HepG2 (cell line): ENCODE data around the gene MTOR. TPM values are rescaled to one million over a fixed set of nuclear protein-coding genes. Genes with fewer than 3 reads are reported as not detected.

Experiments
- ARNT ChIP-seq: fragments of 450-650 bp; IDR thresholded peaks from 2 replicates; pipeline ENCODE4 v1.6.1; 2017
- FOSL1 ChIP-seq: sonication (generic); formaldehyde crosslinking; IDR thresholded peaks from 2 replicates; pipeline ENCODE4 v1.9.0; 2021; ENCODE audit warnings: missing genetic modification reagents, borderline replicate concordance
- KDM2A ChIP-seq: sonication (generic); formaldehyde crosslinking; IDR thresholded peaks from 2 replicates; pipeline ENCODE4 v1.4.0; 2020; ENCODE audit warnings: low read depth, missing genetic modification reagents, borderline replicate concordance
- NFATC3 ChIP-seq: sonication (generic); formaldehyde crosslinking; IDR thresholded peaks from 2 replicates; pipeline ENCODE4 v1.5.1; 2020; ENCODE audit warnings: mild to moderate bottlenecking, missing genetic modification reagents
- NKX3-1 ChIP-seq: sonication (generic); formaldehyde crosslinking; IDR thresholded peaks from 2 replicates; pipeline ENCODE4 v1.5.0; 2020; ENCODE audit warnings: missing genetic modification reagents
- NR2F1 ChIP-seq, 2 experiments: fragments of 450-650 bp in 1 of 2; formaldehyde crosslinking in 1 of 2; IDR thresholded peaks; 2 replicates each; pipeline versions ENCODE4 v1.5.0 to v1.6.1; 2016 to 2020; ENCODE audit warnings: mild to moderate bottlenecking in 1 of 2, missing compliant biosample characterization in 1 of 2, missing genetic modification reagents in 1 of 2, moderate library complexity in 1 of 2
- RARG ChIP-seq: sonication (generic); formaldehyde crosslinking; IDR thresholded peaks from 2 replicates; pipeline ENCODE4 v1.4.0; 2020; ENCODE audit warnings: low read depth, mild to moderate bottlenecking, missing genetic modification reagents
- REXO4 ChIP-seq: sonication (generic); formaldehyde crosslinking; IDR thresholded peaks from 2 replicates; pipeline ENCODE4 v1.8.0; 2022; ENCODE audit warnings: missing genetic modification reagents, mild to moderate bottlenecking, borderline replicate concordance
- SP2 ChIP-seq: sonication (generic); formaldehyde crosslinking; IDR thresholded peaks from 2 replicates; pipeline ENCODE4 v1.5.1; 2020; ENCODE audit warnings: mild to moderate bottlenecking, missing genetic modification reagents
- ZC3H4 ChIP-seq: sonication (generic); formaldehyde crosslinking; IDR thresholded peaks from 2 replicates; pipeline ENCODE4 v1.4.0; 2020; ENCODE audit warnings: missing genetic modification reagents, borderline replicate concordance
- ZNF121 ChIP-seq: sonication (generic); formaldehyde crosslinking; IDR thresholded peaks from 2 replicates; pipeline ENCODE4 v1.5.0; 2020; ENCODE audit warnings: mild to moderate bottlenecking, missing genetic modification reagents
- ZNF138 ChIP-seq: sonication (generic); formaldehyde crosslinking; IDR thresholded peaks from 2 replicates; pipeline ENCODE4 v1.5.0; 2020; ENCODE audit warnings: mild to moderate bottlenecking, low read depth, missing genetic modification reagents
- ZNF343 ChIP-seq: sonication (generic); formaldehyde crosslinking; IDR thresholded peaks from 2 replicates; pipeline ENCODE4 v1.4.0; 2020; ENCODE audit warnings: mild to moderate bottlenecking, missing genetic modification reagents
- ZNF577 ChIP-seq: sonication (generic); formaldehyde crosslinking; IDR thresholded peaks from 2 replicates; pipeline ENCODE4 v1.4.0; 2020; ENCODE audit warnings: mild to moderate bottlenecking, low read depth, missing genetic modification reagents, borderline replicate concordance
- ZNF720 ChIP-seq: sonication (generic); formaldehyde crosslinking; IDR thresholded peaks from 2 replicates; pipeline ENCODE4 v1.4.0; 2020; ENCODE audit warnings: missing genetic modification reagents
- ZSCAN12 ChIP-seq: sonication (generic); formaldehyde crosslinking; IDR thresholded peaks from 2 replicates; pipeline ENCODE4 v1.9.0; 2021; ENCODE audit warnings: mild to moderate bottlenecking, missing genetic modification reagents
- polyA plus RNA-seq, 8 experiments: library from polyadenylated mRNA; depleted of rRNA in 3 of 8; stranded (reverse) in 7 of 8; unstranded in 1 of 8; fragments of >200 nt; fragmentation: Illumina TruSeq in 4 of 8; extraction: Trizol in 4 of 8; gene quantifications; 2 replicates each; pipeline versions ENCODE4 v1.2.1 to v1.2.3, GENCODE V29; 2011 to 2016; ENCODE audit warnings: low read depth in 4 of 8, missing spikeins in 1 of 8, mixed read lengths in 1 of 8; ENCODE audit not compliant: insufficient read depth in 1 of 8
- total RNA-seq, 5 experiments: library from RNA; depleted of rRNA; stranded (reverse); fragments of >200 nt; fragmentation: Illumina TruSeq; extraction: Trizol; gene quantifications; 2 replicates each; pipeline ENCODE4 v1.2.3, GENCODE V29; 2016; ENCODE audit warnings: low read depth in 1 of 5
- TF ChIP-seq, protein P1 (sequence below): sonication (generic); formaldehyde crosslinking; IDR thresholded peaks from 2 replicates; pipeline ENCODE4 v1.4.0; 2020; ENCODE audit warnings: missing genetic modification reagents
- TF ChIP-seq, protein P2 (sequence below), 2 experiments: fragments of 450-650 bp in 1 of 2; sonication (generic) in 1 of 2; formaldehyde crosslinking in 1 of 2; IDR thresholded peaks; 2 replicates each; pipeline versions ENCODE4 v1.6.1 to v1.8.0; 2016 to 2022; ENCODE audit warnings: antibody characterized with exemption in 1 of 2, mild to moderate bottlenecking in 1 of 2, missing genetic modification reagents in 1 of 2
- TF ChIP-seq, protein P3 (sequence below): sonication (generic); formaldehyde crosslinking; IDR thresholded peaks from 2 replicates; pipeline ENCODE4 v1.5.0; 2020; ENCODE audit warnings: missing genetic modification reagents, mild to moderate bottlenecking, borderline replicate concordance

Gene MTOR
- total and polyA plus RNA-seq, 2 of the 13 experiments (the other 11 are each of a cell fraction or from before 2014, with no cell fraction given): 24.6 to 34.6 TPM

DNA sequence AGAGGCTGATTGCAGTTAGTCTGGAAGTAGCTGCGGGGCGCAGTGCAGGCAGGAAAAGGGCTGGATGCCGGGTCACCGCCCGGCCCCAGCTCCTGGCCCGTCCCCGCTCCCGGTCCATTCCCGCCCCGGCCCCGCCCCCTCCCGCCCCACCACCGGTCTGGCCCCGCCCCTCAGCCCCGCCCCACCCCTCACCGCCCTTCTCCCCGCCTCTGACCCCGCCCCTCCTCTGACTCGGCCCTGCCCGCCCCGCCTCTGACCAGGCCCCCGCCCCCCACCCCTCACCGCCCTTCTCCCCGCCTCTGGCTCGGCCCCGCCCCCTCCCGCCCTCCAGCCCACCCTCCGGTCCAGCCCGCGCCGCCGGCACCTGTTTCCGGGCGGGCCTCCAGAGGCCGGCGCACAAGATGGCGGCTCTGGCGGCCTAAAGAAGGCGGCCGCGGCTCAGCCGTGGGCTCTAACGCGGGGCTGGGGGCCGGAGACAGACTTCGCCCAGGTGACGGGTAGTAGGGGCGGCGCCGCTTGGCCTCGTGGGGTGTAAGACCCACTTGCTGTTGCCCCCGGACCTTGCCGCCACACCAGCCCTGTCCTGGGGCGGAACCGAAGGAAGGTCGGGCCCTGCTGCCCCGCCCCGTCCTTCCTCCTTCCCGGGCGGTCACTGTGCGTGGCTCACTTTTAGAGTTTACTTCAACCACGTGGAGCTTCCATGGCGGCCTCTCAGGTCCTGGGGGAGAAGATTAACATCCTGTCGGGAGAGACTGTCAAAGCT lies 10.7 kb upstream of the MTOR start, which contains the start of gene UBIAD1 (continued):
- TF ChIP-seq ZNF138: peak; percentile 60; the same call in 1 of the 2 replicates
- no peak for TF ChIP-seq FOSL1 (CRISPR knock-in tag)
- TF ChIP-seq, protein P1, sequence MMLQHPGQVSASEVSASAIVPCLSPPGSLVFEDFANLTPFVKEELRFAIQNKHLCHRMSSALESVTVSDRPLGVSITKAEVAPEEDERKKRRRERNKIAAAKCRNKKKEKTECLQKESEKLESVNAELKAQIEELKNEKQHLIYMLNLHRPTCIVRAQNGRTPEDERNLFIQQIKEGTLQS (CRISPR knock-in tag): no peak
- no peak for TF ChIP-seq ZNF720
- TF ChIP-seq ZNF343 (CRISPR knock-in tag): peak; percentile 82; the same call in 1 of the 2 replicates
- TF ChIP-seq NR2F1 (CRISPR knock-in tag; IDR thresholded peaks at IDR 0.05): no peak
- TF ChIP-seq NKX3-1 (CRISPR knock-in tag): peak; percentile 82; the same call in 1 of the 2 replicates
- TF ChIP-seq REXO4: no peak
- no peak for TF ChIP-seq ZC3H4 (CRISPR knock-in tag)
- TF ChIP-seq ARNT: no peak
- 0 out of 2 replicates have a peak, but pooled peaks have one; percentile 65 for TF ChIP-seq ZNF577 (CRISPR knock-in tag)
- TF ChIP-seq, protein P2, sequence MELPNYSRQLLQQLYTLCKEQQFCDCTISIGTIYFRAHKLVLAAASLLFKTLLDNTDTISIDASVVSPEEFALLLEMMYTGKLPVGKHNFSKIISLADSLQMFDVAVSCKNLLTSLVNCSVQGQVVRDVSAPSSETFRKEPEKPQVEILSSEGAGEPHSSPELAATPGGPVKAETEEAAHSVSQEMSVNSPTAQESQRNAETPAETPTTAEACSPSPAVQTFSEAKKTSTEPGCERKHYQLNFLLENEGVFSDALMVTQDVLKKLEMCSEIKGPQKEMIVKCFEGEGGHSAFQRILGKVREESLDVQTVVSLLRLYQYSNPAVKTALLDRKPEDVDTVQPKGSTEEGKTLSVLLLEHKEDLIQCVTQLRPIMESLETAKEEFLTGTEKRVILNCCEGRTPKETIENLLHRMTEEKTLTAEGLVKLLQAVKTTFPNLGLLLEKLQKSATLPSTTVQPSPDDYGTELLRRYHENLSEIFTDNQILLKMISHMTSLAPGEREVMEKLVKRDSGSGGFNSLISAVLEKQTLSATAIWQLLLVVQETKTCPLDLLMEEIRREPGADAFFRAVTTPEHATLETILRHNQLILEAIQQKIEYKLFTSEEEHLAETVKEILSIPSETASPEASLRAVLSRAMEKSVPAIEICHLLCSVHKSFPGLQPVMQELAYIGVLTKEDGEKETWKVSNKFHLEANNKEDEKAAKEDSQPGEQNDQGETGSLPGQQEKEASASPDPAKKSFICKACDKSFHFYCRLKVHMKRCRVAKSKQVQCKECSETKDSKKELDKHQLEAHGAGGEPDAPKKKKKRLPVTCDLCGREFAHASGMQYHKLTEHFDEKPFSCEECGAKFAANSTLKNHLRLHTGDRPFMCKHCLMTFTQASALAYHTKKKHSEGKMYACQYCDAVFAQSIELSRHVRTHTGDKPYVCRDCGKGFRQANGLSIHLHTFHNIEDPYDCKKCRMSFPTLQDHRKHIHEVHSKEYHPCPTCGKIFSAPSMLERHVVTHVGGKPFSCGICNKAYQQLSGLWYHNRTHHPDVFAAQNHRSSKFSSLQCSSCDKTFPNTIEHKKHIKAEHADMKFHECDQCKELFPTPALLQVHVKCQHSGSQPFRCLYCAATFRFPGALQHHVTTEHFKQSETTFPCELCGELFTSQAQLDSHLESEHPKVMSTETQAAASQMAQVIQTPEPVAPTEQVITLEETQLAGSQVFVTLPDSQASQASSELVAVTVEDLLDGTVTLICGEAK (IDR thresholded peaks at IDR 0.05): no peak
- TF ChIP-seq, protein P2 (CRISPR knock-in tag; IDR thresholded peaks at IDR 0.05): no peak
- no peak for TF ChIP-seq ZNF121 (CRISPR knock-in tag)
- TF ChIP-seq NFATC3 (CRISPR knock-in tag): 0 out of 2 replicates have a peak, but pooled peaks have one; percentile 64
- TF ChIP-seq, protein P3, sequence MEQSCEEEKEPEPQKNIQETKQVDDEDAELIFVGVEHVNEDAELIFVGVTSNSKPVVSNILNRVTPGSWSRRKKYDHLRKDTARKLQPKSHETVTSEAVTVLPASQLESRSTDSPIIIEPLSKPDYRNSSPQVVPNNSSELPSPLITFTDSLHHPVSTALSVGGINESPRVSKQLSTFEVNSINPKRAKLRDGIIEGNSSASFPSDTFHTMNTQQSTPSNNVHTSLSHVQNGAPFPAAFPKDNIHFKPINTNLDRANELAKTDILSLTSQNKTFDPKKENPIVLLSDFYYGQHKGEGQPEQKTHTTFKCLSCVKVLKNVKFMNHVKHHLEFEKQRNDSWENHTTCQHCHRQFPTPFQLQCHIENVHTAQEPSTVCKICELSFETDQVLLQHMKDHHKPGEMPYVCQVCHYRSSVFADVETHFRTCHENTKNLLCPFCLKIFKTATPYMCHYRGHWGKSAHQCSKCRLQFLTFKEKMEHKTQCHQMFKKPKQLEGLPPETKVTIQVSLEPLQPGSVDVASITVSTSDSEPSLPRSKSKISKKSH (CRISPR knock-in tag): peak; percentile 65
- TF ChIP-seq KDM2A (CRISPR knock-in tag): peak; percentile 35; the same call in 1 of the 2 replicates
- no peak for TF ChIP-seq ZSCAN12
- TF ChIP-seq RARG: no peak
- peak; percentile 70 for TF ChIP-seq SP2
